H1 (cell line): Measurements from ENCODE around the gene C12orf76. TPM values are rescaled to one million over a fixed set of nuclear protein-coding genes. Genes with fewer than 3 reads are reported as not detected.

ENCODE experiments used
- CTCF ChIA-PET: fragments of 300-600 bp; sonication (Branson Sonifier 250); formaldehyde crosslinking; loops from one replicate; lab custom pipeline; 2021; ENCODE audit not compliant: partially characterized antibody; lab: Charles Lee
- POLR2A ChIA-PET: fragments of 300-600 bp; sonication (Branson Sonifier 250); formaldehyde crosslinking; loops from one replicate; lab custom pipeline; 2021; ENCODE audit warnings: inconsistent platforms; ENCODE audit not compliant: partially characterized antibody; lab: Charles Lee
- DNase-seq, 2 experiments: peaks; one replicate each; pipeline versions ENCODE4 v3.0.0 to v3.0.0-alpha.2; 2010 to 2022; ENCODE audit warnings: low spot score in 2 of 2, low read depth in 1 of 2, mixed read lengths in 1 of 2
- FAIRE-seq: peaks from 2 replicates; lab custom pipeline; 2011; peaks lifted over from hg19 to GRCh38; lab: Jason Lieb, UNC
- H2AFZ ChIP-seq: 2 replicates; pipeline ENCODE4 v1.8.1; 2012; ENCODE audit warnings: low read length, inconsistent platforms
- H2AK5ac ChIP-seq: 2 replicates; pipeline ENCODE4 v1.6.1; 2013; ENCODE audit warnings: low read depth, low read length
- H2BK120ac ChIP-seq: replicated peaks from 2 replicates; pipeline ENCODE3; 2013; ENCODE audit warnings: low read depth, low read length, inconsistent platforms
- H2BK12ac ChIP-seq: 2 replicates; pipeline ENCODE4 v1.6.1; 2013; ENCODE audit warnings: low read depth, low read length
- H2BK15ac ChIP-seq: 2 replicates; pipeline ENCODE4 v1.6.1; 2013; ENCODE audit warnings: low read length
- H2BK20ac ChIP-seq: 2 replicates; pipeline ENCODE4 v1.6.1; 2013; ENCODE audit warnings: low read length
- H2BK5ac ChIP-seq: 2 replicates; pipeline ENCODE4 v1.6.1; 2013; ENCODE audit warnings: low read depth, low read length
- H3K14ac ChIP-seq: 2 replicates; pipeline ENCODE4 v1.6.1; 2013; ENCODE audit warnings: inconsistent platforms; ENCODE audit not compliant: insufficient read length
- H3K18ac ChIP-seq: 2 replicates; pipeline ENCODE4 v1.6.1; 2013; ENCODE audit warnings: low read length; ENCODE audit errors: extremely low read depth
- H3K23ac ChIP-seq: 2 replicates; pipeline ENCODE4 v1.6.1; 2013; ENCODE audit warnings: inconsistent platforms; ENCODE audit not compliant: insufficient read length
- H3K23me2 ChIP-seq: 2 replicates; pipeline ENCODE4 v1.6.1; 2013; ENCODE audit warnings: low read depth, low read length
- H3K27ac ChIP-seq: 2 replicates; pipeline ENCODE4 v1.6.1; 2011; ENCODE audit warnings: low read depth, low read length, inconsistent platforms
- H3K27me3 ChIP-seq, 4 experiments: replicated peaks in 1 of 4; 1 replicate in 1 of 4; 2 replicates in 3 of 4; pipeline versions ENCODE4 v1.6.1 to v1.8.1; 2011 to 2013; ENCODE audit warnings: low read length in 3 of 4, mild to moderate bottlenecking in 3 of 4, inconsistent platforms in 2 of 4, mixed read lengths in 2 of 4, moderate library complexity in 1 of 4; ENCODE audit not compliant: control insufficient read depth in 3 of 4, insufficient read depth in 3 of 4; ENCODE audit errors: extremely low read depth in 1 of 4
- H3K36me3 ChIP-seq, 4 experiments: 2 replicates each; pipeline versions ENCODE4 v1.6.1 to v1.8.1; 2011 to 2013; ENCODE audit warnings: mild to moderate bottlenecking in 4 of 4, low read length in 3 of 4, moderate library complexity in 2 of 4, control low read depth in 1 of 4, inconsistent platforms in 1 of 4; ENCODE audit not compliant: insufficient read depth in 4 of 4, control insufficient read depth in 2 of 4
- H3K4ac ChIP-seq: replicated peaks from 2 replicates; pipeline ENCODE3; 2013; ENCODE audit warnings: low read length, low read depth, mixed read lengths, inconsistent platforms; ENCODE audit not compliant: insufficient read length
- H3K4me1 ChIP-seq, 4 experiments: replicated peaks in 1 of 4; 1 replicate in 1 of 4; 2 replicates in 3 of 4; pipeline versions ENCODE4 v1.6.1 to v1.8.1; 2011 to 2013; ENCODE audit warnings: low read length in 3 of 4, inconsistent platforms in 2 of 4, mixed read lengths in 1 of 4; ENCODE audit not compliant: insufficient read depth in 4 of 4, control insufficient read depth in 3 of 4
- H3K4me2 ChIP-seq, 2 experiments: 2 replicates each; pipeline versions ENCODE4 v1.6.1 to v1.8.1; 2011 to 2013; ENCODE audit warnings: low read depth in 2 of 2, low read length in 2 of 2, control low read depth in 1 of 2, inconsistent platforms in 1 of 2, mild to moderate bottlenecking in 1 of 2; ENCODE audit not compliant: insufficient read depth in 1 of 2
- H3K4me3 ChIP-seq, 4 experiments: fragments of 200-600, 300-600 bp in 1 of 4; sonication (generic), shearing (Covaris generic), sonication (Bioruptor Twin) in 1 of 4; 2 replicates each; pipeline versions ENCODE4 v1.5.1 to v1.8.1; 2011 to 2016; ENCODE audit warnings: low read length in 4 of 4, low read depth in 3 of 4, control low read depth in 2 of 4, inconsistent platforms in 2 of 4, mild to moderate bottlenecking in 2 of 4, mixed read lengths in 1 of 4, moderate library complexity in 1 of 4; ENCODE audit not compliant: insufficient read depth in 2 of 4; ENCODE audit errors: extremely low read depth in 1 of 4
- H3K56ac ChIP-seq: replicated peaks from 2 replicates; pipeline ENCODE3; 2013; ENCODE audit warnings: low read depth, mild to moderate bottlenecking, mixed read lengths, low read length, inconsistent platforms; ENCODE audit not compliant: insufficient read length
- H3K79me1 ChIP-seq: 2 replicates; pipeline ENCODE4 v1.6.1; 2013; ENCODE audit warnings: low read depth, low read length, control low read depth
- H3K79me2 ChIP-seq, 2 experiments: 2 replicates each; pipeline versions ENCODE4 v1.6.1 to v1.8.1; 2012 to 2013; ENCODE audit warnings: low read length in 2 of 2, mild to moderate bottlenecking in 2 of 2, inconsistent platforms in 1 of 2; ENCODE audit not compliant: insufficient read depth in 2 of 2, control insufficient read depth in 1 of 2
- H3K9ac ChIP-seq, 4 experiments: replicated peaks in 1 of 4; 1 replicate in 1 of 4; 2 replicates in 3 of 4; pipeline versions ENCODE4 v1.6.1 to v1.8.1; 2011 to 2013; ENCODE audit warnings: low read depth in 3 of 4, low read length in 3 of 4, control low read depth in 2 of 4, mild to moderate bottlenecking in 2 of 4, moderate library complexity in 2 of 4, inconsistent platforms in 1 of 4; ENCODE audit errors: extremely low read depth in 1 of 4
- H3K9me3 ChIP-seq, 2 experiments: 2 replicates each; pipeline versions ENCODE4 v1.6.1 to v1.8.1; 2012 to 2013; ENCODE audit warnings: mild to moderate bottlenecking in 2 of 2, moderate library complexity in 2 of 2, control low read depth in 1 of 2, inconsistent platforms in 1 of 2, low read depth in 1 of 2, low read length in 1 of 2, mixed read lengths in 1 of 2; ENCODE audit not compliant: insufficient read depth in 2 of 2
- H4K20me1 ChIP-seq, 2 experiments: replicated peaks in 1 of 2; 2 replicates each; pipeline versions ENCODE3 to v1.8.1; 2011 to 2013; ENCODE audit warnings: inconsistent platforms in 2 of 2, low read length in 2 of 2, mild to moderate bottlenecking in 1 of 2; ENCODE audit not compliant: insufficient read depth in 2 of 2, control insufficient read depth in 1 of 2
- H4K5ac ChIP-seq: 2 replicates; pipeline ENCODE4 v1.6.1; 2013; ENCODE audit warnings: low read length, low read depth, mixed read lengths, inconsistent platforms; ENCODE audit not compliant: insufficient read length
- H4K8ac ChIP-seq: 2 replicates; pipeline ENCODE4 v1.8.0; 2013; ENCODE audit warnings: mild to moderate bottlenecking, moderate library complexity, low read length, inconsistent platforms; ENCODE audit not compliant: insufficient read depth; ENCODE audit errors: extremely low read depth
- H4K91ac ChIP-seq: replicated peaks from 2 replicates; pipeline ENCODE3; 2013; ENCODE audit warnings: low read length, mixed read lengths, inconsistent platforms; ENCODE audit not compliant: insufficient read length
- RFX5 ChIP-seq: IDR thresholded peaks from 2 replicates; pipeline ENCODE4 v1.6.1; 2011; ENCODE audit warnings: low read depth, low read length, improper control_type of control experiment, borderline replicate concordance
- TAF7 ChIP-seq: optimal IDR thresholded peaks from 2 replicates; pipeline ENCODE3; 2011; ENCODE audit warnings: low read depth, mild to moderate bottlenecking, inconsistent platforms, low read length, moderate library complexity, borderline replicate concordance
- WGBS, 2 experiments: shearing (Covaris generic) in 1 of 2; methylation state at CpG; one replicate each; pipeline versions ENCODE4 v1.1.6 to v1.1.7; 2013 to 2015; ENCODE audit warnings: low lambda C conversion rate in 2 of 2, mixed read lengths in 2 of 2, inconsistent platforms in 1 of 2, low coverage in 1 of 2, missing lambda C conversion rate in 1 of 2; ENCODE audit not compliant: insufficient replicate concordance in 2 of 2, insufficient coverage in 1 of 2, insufficient read length in 1 of 2; ENCODE audit errors: extremely low coverage in 1 of 2, missing lambda C conversion rate in 1 of 2; 5-methylcytosine and 5-hydroxymethylcytosine counted together
- polyA plus RNA-seq, 7 experiments: library from polyadenylated mRNA; depleted of rRNA in 3 of 7; stranded (reverse) in 5 of 7; unstranded in 2 of 7; fragments of >200 nt in 5 of 7; fragments of 200-250 nt in 2 of 7; gene quantifications; 1 replicate in 5 of 7; 2 replicates in 1 of 7; 4 replicates in 1 of 7; pipeline versions ENCODE4 v1.2.1 to v1.2.3, GENCODE V29; 2011 to 2013; ENCODE audit warnings: missing spikeins in 2 of 7, mixed read lengths in 2 of 7
- total RNA-seq: library from RNA; stranded (reverse); fragmentation: NEBNext Ultra II Directional; extraction: Animal tissue kit (Norgen Biotek cat#: 25700); gene quantifications from 2 replicates; pipeline ENCODE4 v1.2.1, GENCODE V29; 2021
- TF ChIP-seq, protein P1 (sequence below): IDR thresholded peaks from 2 replicates; pipeline ENCODE4 v1.6.1; 2012; ENCODE audit warnings: inconsistent platforms

Gene C12orf76
- total and polyA plus RNA-seq, 2 of the 8 experiments (the other 6 are each of a cell fraction or from before 2014, with no cell fraction given), result 14.4 to 18.6 TPM

DNA sequence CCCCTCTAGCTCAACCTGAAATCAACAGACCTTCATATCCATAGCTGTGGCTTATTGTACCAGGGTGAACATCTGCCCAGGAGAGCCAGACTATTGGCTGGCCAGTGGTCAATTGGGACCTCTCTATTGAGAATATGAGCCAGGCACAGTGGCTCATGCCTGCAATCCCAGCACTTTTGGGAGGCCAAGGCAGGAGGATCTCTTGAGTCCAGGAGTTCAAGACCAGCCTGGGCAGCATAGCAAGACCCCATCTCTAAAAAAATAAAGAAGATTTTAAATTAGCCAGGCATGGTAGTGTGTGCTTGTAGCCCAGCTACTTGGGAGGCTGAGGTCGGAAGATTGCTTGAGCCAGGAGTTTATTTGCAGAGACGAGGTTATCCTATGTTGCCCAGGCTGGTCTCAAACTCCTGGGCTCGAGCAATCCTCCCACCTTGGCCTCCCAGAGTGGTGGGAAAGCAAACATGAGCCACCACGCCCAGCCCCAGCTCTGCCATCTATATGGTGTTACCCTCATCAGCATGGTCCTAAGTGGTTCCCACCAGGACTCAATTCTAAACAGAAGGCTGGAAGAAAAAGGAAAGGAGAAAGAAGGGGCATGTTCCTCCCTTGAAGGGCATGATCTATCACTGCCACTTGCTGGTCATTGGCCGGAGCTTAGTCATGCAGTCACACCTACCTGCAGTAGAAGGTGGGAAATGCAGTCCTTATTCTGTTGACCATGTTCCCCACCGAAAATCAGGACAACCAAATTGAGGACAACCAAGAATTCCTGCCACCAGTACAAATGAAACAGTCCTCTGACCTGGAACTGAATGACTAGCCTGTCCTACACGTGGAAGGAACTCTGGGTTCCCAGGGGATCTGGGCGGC is 42.2 kb upstream of the C12orf76 start:
- H3K23me2 ChIP-seq, result no peaks in the 10 kb centered on the region; the same call in 1 of the 2 replicates
- no peak overlapping the region for H2BK5ac ChIP-seq
- H3K27me3 ChIP-seq, result no peaks in the 10 kb centered on the region
- H4K20me1 ChIP-seq, result no peaks in the 10 kb centered on the region
- no peak overlapping the region for H4K8ac ChIP-seq
- no peak overlapping the region for H3K9ac ChIP-seq
- TF ChIP-seq, protein P1, sequence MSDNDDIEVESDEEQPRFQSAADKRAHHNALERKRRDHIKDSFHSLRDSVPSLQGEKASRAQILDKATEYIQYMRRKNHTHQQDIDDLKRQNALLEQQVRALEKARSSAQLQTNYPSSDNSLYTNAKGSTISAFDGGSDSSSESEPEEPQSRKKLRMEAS, result no peak
- TF ChIP-seq RFX5 (no peak), TAF7 (no peak)
- H3K79me1 ChIP-seq, result no peaks in the 10 kb centered on the region
- no peak overlapping the region for H3K27ac ChIP-seq
- H3K4me3 ChIP-seq, result no peak overlapping the region
- no peak overlapping the region for H3K14ac ChIP-seq
- H2BK12ac ChIP-seq, result no peak overlapping the region
- ChIA-PET CTCF (interaction anchor here (0.6 to 6.1 kb wide), 6 partner anchors 9 to 154 kb away, joined by 3 to 24 read pairs (median 4); no protein-coding TSS in a partner anchor), POLR2A (interaction anchor here (0.5 kb wide), 1 partner anchor 31 kb away, joined by 3 read pairs; no protein-coding TSS in a partner anchor)
- no peak overlapping the region for H2BK15ac ChIP-seq
- no peaks in the 10 kb centered on the region for H3K79me2 ChIP-seq
- no peak overlapping the region for H3K23ac ChIP-seq
- H3K18ac ChIP-seq, result no peak overlapping the region
- no peaks in the 10 kb centered on the region for H3K9me3 ChIP-seq
- no peaks in the 10 kb centered on the region for H3K4me1 ChIP-seq
- no peaks in the 10 kb centered on the region for H3K36me3 ChIP-seq
- H4K5ac ChIP-seq, result no peak overlapping the region
- H2AK5ac ChIP-seq, result no peak overlapping the region
- H3K4me2 ChIP-seq, result no peak overlapping the region
- no peak overlapping the region for H2AFZ ChIP-seq
- no peak overlapping the region for H4K91ac ChIP-seq
- H2BK20ac ChIP-seq, result no peak overlapping the region
- DNase-seq, result no peak
- WGBS, 2 experiments, result 86% methylated on average over 8 of the region's 8 CpGs; no CpG with 5 or more reads in 1 of the 2 experiments
- no peak for FAIRE-seq
- H3K4ac ChIP-seq, result no peak overlapping the region
- H2BK120ac ChIP-seq, result no peak overlapping the region
- no peak overlapping the region for H3K56ac ChIP-seq
